Esophagus muscularis mucosa (tissue), 4 donors: ENCODE results near the gene CAMTA1. TPM values are rescaled to one million over a fixed set of nuclear protein-coding genes. Genes with fewer than 3 reads are reported as not detected.

ENCODE experiments used
- DNase-seq: peaks from one replicate; pipeline ENCODE4 v3.0.0-alpha.2; 2017; ENCODE audit errors: extremely low spot score
- H3K27ac ChIP-seq, 4 donors: fragments of 200-600 bp; sonication (generic); replicated peaks in 1 of 4; 1 replicate in 3 of 4; 2 replicates in 1 of 4; pipeline ENCODE4 v1.5.1; 2016 to 2019; ENCODE audit warnings: mild to moderate bottlenecking in 1 of 4
- H3K27me3 ChIP-seq, 4 donors: fragments of 200-600 bp; sonication (generic); one replicate each; pipeline versions ENCODE4 v1.5.1 to v1.6.0; 2016 to 2019
- H3K36me3 ChIP-seq, 4 donors: fragments of 200-600 bp; sonication (generic); one replicate each; pipeline ENCODE4 v1.5.1; 2016 to 2019
- H3K4me1 ChIP-seq, 4 donors: fragments of 200-600 bp; sonication (generic); one replicate each; pipeline ENCODE4 v1.5.1; 2016 to 2019
- H3K4me3 ChIP-seq, 4 donors: fragments of 200-600 bp; sonication (generic); 1 replicate in 2 of 4; 2 replicates in 2 of 4; pipeline ENCODE4 v1.5.1; 2016 to 2019; ENCODE audit warnings: mild to moderate bottlenecking in 4 of 4, moderate library complexity in 1 of 4
- H3K9me3 ChIP-seq, 4 donors: fragments of 200-600 bp; sonication (generic); 1 replicate in 3 of 4; 2 replicates in 1 of 4; pipeline ENCODE4 v1.5.1; 2016 to 2019
- EP300 ChIP-seq: sonication (generic); formaldehyde crosslinking; IDR thresholded peaks from one replicate; pipeline ENCODE4 v1.6.1; 2017; ENCODE audit warnings: antibody characterized with exemption
- POLR2A ChIP-seq: fragments of 450-650 bp; IDR thresholded peaks from one replicate; pipeline ENCODE4 v1.6.1; 2017; ENCODE audit warnings: antibody characterized with exemption, moderate library complexity, mild to moderate bottlenecking, low read depth
- POLR2AphosphoS5 ChIP-seq, 2 donors: sonication (generic); formaldehyde crosslinking; IDR thresholded peaks; one replicate each; pipeline ENCODE4 v1.6.1; 2017; ENCODE audit warnings: antibody characterized with exemption in 2 of 2
- WGBS: methylation state at CpG from one replicate; pipeline ENCODE4 v1.1.5; 2018; 5-methylcytosine and 5-hydroxymethylcytosine counted together
- intact Hi-C: fragments of 100-400 bp; cut with DNase I; formaldehyde crosslinking; loops from one replicate; pipeline ENCODE4 v1.15.1; 2023
- total RNA-seq, 4 donors: library from RNA; depleted of rRNA; stranded (reverse); fragments of >200 nt; gene quantifications; one replicate each; pipeline versions ENCODE4 v1.1.0 to v1.2.1, GENCODE V29; 2016
- TF ChIP-seq, protein P1 (sequence below), 3 experiments: fragments of 200-600 bp in 2 of 3; fragments of 450-650 bp in 1 of 3; sonication (generic) in 2 of 3; IDR thresholded peaks; one replicate each; pipeline ENCODE4 v1.5.1; 2017 to 2019; ENCODE audit warnings: antibody characterized with exemption in 3 of 3, mild to moderate bottlenecking in 2 of 3, moderate library complexity in 1 of 3

CAMTA1 gene
- total RNA-seq, 4 donors from 2014 or later: 109 to 226 (median 139) TPM

DNA sequence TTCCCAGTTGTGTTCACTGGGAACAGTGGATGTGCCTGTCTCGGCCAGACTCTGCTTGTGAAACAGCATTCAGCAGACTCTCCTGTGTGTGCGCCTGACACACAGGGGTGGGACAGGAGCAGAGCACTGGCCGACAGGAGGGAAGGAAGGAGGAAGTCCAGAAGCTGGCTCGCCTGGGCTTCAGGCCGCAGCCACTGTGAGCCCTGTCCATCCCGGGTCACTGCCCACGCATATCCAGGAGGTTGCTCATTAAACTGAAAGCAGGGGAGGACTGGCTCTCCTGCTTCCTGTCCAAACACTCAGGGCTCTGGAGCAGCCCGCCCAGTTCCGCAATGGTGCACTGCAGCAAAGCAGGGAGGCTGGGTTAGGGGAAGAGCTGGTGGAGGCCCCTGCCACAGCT is 767.1 kb downstream of the CAMTA1 start:
- no peaks in the 10 kb centered on the region for H3K36me3 ChIP-seq
- no peak overlapping the region for H3K4me3 ChIP-seq
- H3K27ac ChIP-seq: no peak overlapping the region
- 60% methylated on average over 1 of the region's 9 CpGs for WGBS
- H3K4me1 ChIP-seq: peaks cover 16 to 33% (median 24%) of the 10 kb centered on the region in 4 donors
- no peak for DNase-seq
- H3K27me3 ChIP-seq: peaks cover 0 to 11% (median 0%) of the 10 kb centered on the region in 4 donors
- intact Hi-C loops: no loop called here
- peaks cover 0 to 6% (median 0%) of the 10 kb centered on the region in 4 donors for H3K9me3 ChIP-seq
- peak in 1 of 2 donors; percentile 27 for TF ChIP-seq POLR2AphosphoS5 (IDR thresholded peaks at IDR 0.05)
- TF ChIP-seq, protein P1, sequence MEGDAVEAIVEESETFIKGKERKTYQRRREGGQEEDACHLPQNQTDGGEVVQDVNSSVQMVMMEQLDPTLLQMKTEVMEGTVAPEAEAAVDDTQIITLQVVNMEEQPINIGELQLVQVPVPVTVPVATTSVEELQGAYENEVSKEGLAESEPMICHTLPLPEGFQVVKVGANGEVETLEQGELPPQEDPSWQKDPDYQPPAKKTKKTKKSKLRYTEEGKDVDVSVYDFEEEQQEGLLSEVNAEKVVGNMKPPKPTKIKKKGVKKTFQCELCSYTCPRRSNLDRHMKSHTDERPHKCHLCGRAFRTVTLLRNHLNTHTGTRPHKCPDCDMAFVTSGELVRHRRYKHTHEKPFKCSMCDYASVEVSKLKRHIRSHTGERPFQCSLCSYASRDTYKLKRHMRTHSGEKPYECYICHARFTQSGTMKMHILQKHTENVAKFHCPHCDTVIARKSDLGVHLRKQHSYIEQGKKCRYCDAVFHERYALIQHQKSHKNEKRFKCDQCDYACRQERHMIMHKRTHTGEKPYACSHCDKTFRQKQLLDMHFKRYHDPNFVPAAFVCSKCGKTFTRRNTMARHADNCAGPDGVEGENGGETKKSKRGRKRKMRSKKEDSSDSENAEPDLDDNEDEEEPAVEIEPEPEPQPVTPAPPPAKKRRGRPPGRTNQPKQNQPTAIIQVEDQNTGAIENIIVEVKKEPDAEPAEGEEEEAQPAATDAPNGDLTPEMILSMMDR (IDR thresholded peaks at IDR 0.05): no peak

DNA sequence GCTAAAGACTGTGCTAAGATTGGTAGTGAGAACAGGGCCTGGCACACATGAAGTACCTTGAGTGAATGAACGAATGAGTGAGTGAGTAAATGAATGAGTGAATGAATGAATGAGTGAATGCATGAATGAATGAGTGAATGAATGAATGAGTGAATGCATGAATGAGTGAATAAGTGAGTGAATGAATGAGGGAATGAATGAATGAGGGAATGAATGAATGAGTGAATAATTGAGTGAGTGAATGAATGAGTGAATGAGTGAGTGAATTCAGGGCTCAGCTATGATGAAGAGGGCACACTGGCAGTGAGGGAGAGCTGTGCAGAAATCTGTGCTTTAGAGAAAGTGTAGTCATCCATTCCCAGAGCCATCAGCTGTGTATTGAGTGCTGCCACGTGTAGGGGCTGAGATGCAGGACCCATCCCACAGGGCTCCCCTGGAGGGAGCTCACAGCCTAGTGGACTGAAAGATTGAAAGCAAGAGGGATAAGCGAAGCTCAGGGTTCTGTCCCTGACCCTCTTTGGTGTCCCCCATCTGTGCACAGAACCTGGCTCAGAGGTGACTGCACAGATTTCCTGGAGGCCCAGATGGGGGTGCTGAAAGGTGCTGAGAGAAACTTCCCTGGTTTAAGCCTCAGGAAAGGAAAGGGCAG is 767.9 kb downstream of the CAMTA1 start:
- H3K36me3 ChIP-seq: no peaks in the 10 kb centered on the region
- DNase-seq: no peak
- H3K27me3 ChIP-seq: peaks cover 0 to 11% (median 0%) of the 10 kb centered on the region in 4 donors
- peaks cover 16 to 33% (median 24%) of the 10 kb centered on the region in 4 donors for H3K4me1 ChIP-seq
- H3K4me3 ChIP-seq: no peak overlapping the region
- TF ChIP-seq, protein P1 (IDR thresholded peaks at IDR 0.05): no peak
- TF ChIP-seq EP300: no peak
- TF ChIP-seq POLR2AphosphoS5 (IDR thresholded peaks at IDR 0.05): no peak
- no peak for TF ChIP-seq POLR2A
- H3K9me3 ChIP-seq: peaks cover 0 to 6% (median 0%) of the 10 kb centered on the region in 4 donors
- intact Hi-C loops: no loop called here
- no peak overlapping the region for H3K27ac ChIP-seq
- WGBS: 71% methylated on average over 3 of the region's 3 CpGs

DNA sequence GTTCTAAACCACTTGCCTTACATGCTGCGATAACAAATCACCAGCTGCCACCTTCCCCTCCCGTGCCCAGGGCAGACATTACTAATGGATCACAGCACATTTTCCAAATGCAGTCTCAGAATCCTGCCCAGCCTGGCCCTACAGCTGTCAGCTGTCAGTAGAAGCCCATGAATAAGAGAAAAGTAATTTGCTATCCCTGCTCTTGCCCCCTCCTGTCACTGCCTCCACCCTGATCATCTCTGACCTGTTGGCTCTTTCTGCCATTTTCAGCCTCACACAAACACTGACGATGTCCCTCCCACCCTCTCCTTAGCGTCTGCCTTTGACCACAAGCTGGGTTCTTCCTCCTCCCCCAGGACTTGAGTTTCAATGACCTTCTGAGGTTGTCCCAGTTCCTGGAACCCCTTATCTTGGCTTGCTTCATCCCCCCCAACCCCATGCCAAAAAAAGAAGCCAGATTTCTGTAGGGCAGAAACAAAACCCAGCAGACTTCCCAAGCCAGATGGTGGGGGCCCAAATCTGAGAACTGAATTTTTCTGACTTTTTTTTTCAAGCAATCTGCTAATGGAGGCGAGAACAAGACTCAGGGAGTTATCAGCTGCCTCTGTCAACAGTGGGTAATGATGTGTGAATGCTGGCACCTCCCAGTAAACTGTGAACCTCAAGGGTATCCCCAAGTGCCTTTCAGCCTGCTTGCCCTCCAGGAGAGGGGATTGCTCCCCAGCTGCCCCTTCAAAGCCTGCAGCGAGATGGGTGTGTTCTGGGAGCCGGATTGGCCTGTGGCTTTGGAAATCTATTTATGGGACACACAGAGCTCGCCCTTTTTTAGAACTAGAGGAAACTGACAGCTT is 769.4 kb downstream of the CAMTA1 start:
- H3K4me3 ChIP-seq: no peak overlapping the region
- DNase-seq: no peak
- WGBS: 70% methylated on average over 7 of the region's 8 CpGs
- H3K27me3 ChIP-seq: peaks cover 0 to 11% (median 0%) of the 10 kb centered on the region in 4 donors
- no peak overlapping the region for H3K27ac ChIP-seq
- peaks cover 10 to 28% (median 18%) of the 10 kb centered on the region in 4 donors for H3K4me1 ChIP-seq
- intact Hi-C loops: no loop called here
- no peaks in the 10 kb centered on the region for H3K36me3 ChIP-seq
- TF ChIP-seq POLR2AphosphoS5 (IDR thresholded peaks at IDR 0.05) (no peak), EP300 (no peak), POLR2A (no peak)
- TF ChIP-seq, protein P1 (IDR thresholded peaks at IDR 0.05): no peak
- H3K9me3 ChIP-seq: peaks cover 0 to 6% (median 0%) of the 10 kb centered on the region in 4 donors

DNA sequence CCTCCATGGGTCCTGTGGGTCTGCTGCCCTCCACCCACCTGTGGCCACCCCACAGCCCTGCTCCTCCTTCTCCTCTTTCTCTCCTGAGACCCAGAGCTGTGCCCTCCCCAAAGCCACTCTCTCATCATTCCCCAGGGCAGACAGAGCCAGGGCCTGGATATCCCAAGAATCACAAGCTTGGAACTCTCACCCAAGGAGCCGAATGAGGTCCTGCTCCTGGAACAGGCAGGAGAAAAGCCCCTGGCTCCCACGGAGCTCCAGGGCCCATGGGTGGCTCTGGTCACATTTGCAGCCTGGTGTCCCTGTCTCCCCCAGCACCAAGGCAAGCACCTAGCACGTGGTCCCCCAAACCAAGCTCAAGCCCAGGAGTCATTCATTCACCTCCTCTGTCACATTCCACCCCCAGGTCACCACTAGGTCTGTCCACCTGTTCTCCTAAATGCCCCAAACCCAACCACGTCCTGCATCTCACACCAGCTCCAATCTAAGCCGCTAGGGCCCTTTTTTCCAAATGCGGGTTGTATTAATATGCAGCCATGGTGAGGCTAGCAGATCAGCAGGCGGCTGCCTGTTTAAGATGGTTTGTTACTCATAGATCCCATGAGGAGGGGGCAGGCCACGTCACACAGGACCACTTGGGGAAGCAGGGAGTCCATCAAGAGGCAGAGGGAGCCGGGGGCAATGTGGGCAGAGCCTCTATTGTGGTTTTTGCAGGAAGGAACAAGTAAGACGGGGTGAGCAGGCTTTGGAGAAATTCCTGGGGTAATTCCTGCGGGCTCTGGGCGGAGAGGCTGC is 770.3 kb downstream of the CAMTA1 start:
- 76% methylated on average over 10 of the region's 12 CpGs for WGBS
- Histone ChIP-seq H3K9me3 (peaks cover 0 to 6% (median 0%) of the 10 kb centered on the region in 4 donors), H3K4me3 (no peak overlapping the region), H3K4me1 (peaks cover 0 to 22% (median 8%) of the 10 kb centered on the region in 4 donors), H3K27ac (no peak overlapping the region), H3K27me3 (peaks cover 0 to 6% (median 0%) of the 10 kb centered on the region in 4 donors), H3K36me3 (no peaks in the 10 kb centered on the region)
- TF ChIP-seq, protein P1 (IDR thresholded peaks at IDR 0.05): no peak
- TF ChIP-seq EP300: no peak
- TF ChIP-seq POLR2AphosphoS5 (IDR thresholded peaks at IDR 0.05): no peak
- TF ChIP-seq POLR2A: no peak
- no peak for DNase-seq
- intact Hi-C loops: no loop called here
